GM18511 (cell line): ENCODE results near the gene NME7.
"Not testable (repeated sequence)": the region's sequence is repeated elsewhere in the genome, so short reads cannot be mapped to it uniquely, and the experiment has no call there.

Experiments used
- ATAC-seq: cut with Tn5 transposase; IDR thresholded peaks from one replicate; pipeline ENCODE4 v1.9.1; 2021; ENCODE audit warnings: mild to moderate bottlenecking, moderate library complexity; ENCODE audit not compliant: unreplicated experiment

Gene NME7

GRCh38 chr1:169307176-169307575 is 60.4 kb downstream of the NME7 start:
- no peak for ATAC-seq

- ATAC-seq = no peak
Measured at GRCh38 chr1:169305948-169306347, 61.6 kb downstream of the NME7 start.

GRCh38 chr1:169305356-169305755 is 62.2 kb downstream of the NME7 start:
- ATAC-seq = no peak

- no peak for ATAC-seq
Measured at GRCh38 chr1:169300854-169301253, 66.7 kb downstream of the NME7 start.

GRCh38 chr1:169298441-169298840 is 69.2 kb downstream of the NME7 start:
- ATAC-seq = no peak

- no peak for ATAC-seq
Measured at GRCh38 chr1:169295846-169296245, 71.8 kb downstream of the NME7 start.

GRCh38 chr1:169295425-169295824 is 72.2 kb downstream of the NME7 start:
- ATAC-seq = no peak

- no peak for ATAC-seq
Measured at GRCh38 chr1:169289016-169289415, 78.6 kb downstream of the NME7 start.

- ATAC-seq = no peak
Measured at GRCh38 chr1:169288011-169288414, 79.6 kb downstream of the NME7 start.

- ATAC-seq = no peak
Measured at GRCh38 chr1:169287280-169287679, 80.3 kb downstream of the NME7 start.

GRCh38 chr1:169281562-169281961 is 86.0 kb downstream of the NME7 start:
- ATAC-seq = not testable (repeated sequence)

GRCh38 chr1:169271098-169271497 is 96.5 kb downstream of the NME7 start:
- ATAC-seq = peak; percentile 70

- no peak for ATAC-seq
Measured at GRCh38 chr1:169266133-169266532, 101.5 kb downstream of the NME7 start.

- no peak for ATAC-seq
Measured at GRCh38 chr1:169263059-169263458, 104.5 kb downstream of the NME7 start.

GRCh38 chr1:169261884-169262283 is 105.7 kb downstream of the NME7 start:
- ATAC-seq = no peak

- ATAC-seq = no peak
Measured at GRCh38 chr1:169260478-169261151, 107.0 kb downstream of the NME7 start.

- ATAC-seq = no peak
Measured at GRCh38 chr1:169259816-169260215, 107.8 kb downstream of the NME7 start.

GRCh38 chr1:169250795-169251194 is 116.8 kb downstream of the NME7 start:
- ATAC-seq = no peak

GRCh38 chr1:169250022-169250421 is 117.6 kb downstream of the NME7 start:
- no peak for ATAC-seq

GRCh38 chr1:169249611-169250010 is 118.0 kb downstream of the NME7 start:
- no peak for ATAC-seq

- no peak for ATAC-seq
Measured at GRCh38 chr1:169245706-169246105, 121.9 kb downstream of the NME7 start.

- ATAC-seq = no peak
Measured at GRCh38 chr1:169240449-169241232, 127.0 kb downstream of the NME7 start.
